Caco-2 (cell line): ENCODE measurements around the gene PLCB1. TPM values are rescaled to one million over a fixed set of nuclear protein-coding genes. Genes with fewer than 3 reads are reported as not detected.
"Not testable (repeated sequence)": the region's sequence is repeated elsewhere in the genome, so short reads cannot be mapped to it uniquely, and the experiment has no call there.

ENCODE experiments used
- BruUV-seq: library from RNA; stranded (reverse); fragments of 400-500 nt; replicated peaks from 2 replicates; lab custom pipeline; 2021; lab: Mats Ljungman, UMichigan
- CTCF ChIA-PET: fragments of 300-600 bp; sonication (Branson Sonifier 250); formaldehyde crosslinking; loops from one replicate; lab custom pipeline; 2022; ENCODE audit warnings: antibody characterized with exemption; lab: Charles Lee
- POLR2A ChIA-PET: fragments of 300-600 bp; sonication (Branson Sonifier 250); formaldehyde crosslinking; loops from one replicate; lab custom pipeline; 2022; ENCODE audit warnings: antibody characterized with exemption; lab: Charles Lee
- DNase-seq, 2 experiments: peaks; one replicate each; pipeline versions ENCODE4 v3.0.0 to v3.0.0-alpha.2; 2020 to 2022
- H3K27me3 ChIP-seq: replicated peaks from 2 replicates; pipeline ENCODE4 v1.6.0; 2011; ENCODE audit warnings: low read length; ENCODE audit not compliant: control insufficient read depth, insufficient read depth
- H3K36me3 ChIP-seq: 2 replicates; pipeline ENCODE4 v1.5.1; 2011; ENCODE audit warnings: low read length; ENCODE audit not compliant: control insufficient read depth, insufficient read depth
- H3K4me1 ChIP-seq: fragments of 250-450 bp; sonication (Bioruptor Pico); 2 replicates; pipeline ENCODE4 v1.5.1; 2020; ENCODE audit warnings: mild to moderate bottlenecking
- H3K4me3 ChIP-seq: 2 replicates; pipeline ENCODE4 v1.5.1; 2011; ENCODE audit warnings: low read depth, mild to moderate bottlenecking, control low read depth, low read length
- H3K9me3 ChIP-seq: fragments of 250-450 bp; sonication (Bioruptor Pico); 2 replicates; pipeline ENCODE4 v1.5.1; 2020; ENCODE audit warnings: mild to moderate bottlenecking, moderate library complexity
- H3K27ac Mint-ChIP-seq: one replicate; pipeline ENCODE4 v1.8.0; 2022; ENCODE audit warnings: mixed read lengths; ENCODE audit not compliant: unreplicated experiment
- H3K27me3 Mint-ChIP-seq: one replicate; pipeline ENCODE4 v1.8.0; 2022; ENCODE audit warnings: mixed read lengths; ENCODE audit not compliant: insufficient read depth, unreplicated experiment
- H3K36me3 Mint-ChIP-seq: one replicate; pipeline ENCODE4 v1.8.0; 2022; ENCODE audit warnings: mild to moderate bottlenecking, mixed read lengths; ENCODE audit not compliant: insufficient read depth, unreplicated experiment
- H3K4me1 Mint-ChIP-seq: one replicate; pipeline ENCODE4 v1.8.0; 2022; ENCODE audit warnings: low read depth, mixed read lengths; ENCODE audit not compliant: unreplicated experiment
- H3K4me3 Mint-ChIP-seq: one replicate; pipeline ENCODE4 v1.8.0; 2022; ENCODE audit warnings: mild to moderate bottlenecking, moderate library complexity, mixed read lengths; ENCODE audit not compliant: unreplicated experiment
- H3K9me3 Mint-ChIP-seq: one replicate; pipeline ENCODE4 v1.8.0; 2022; ENCODE audit warnings: mixed read lengths; ENCODE audit not compliant: unreplicated experiment
- CTCF ChIP-seq, 2 experiments: fragments of 200-600 bp in 1 of 2; IDR thresholded peaks; 1 replicate in 1 of 2; 2 replicates in 1 of 2; pipeline versions ENCODE4 v1.5.1 to v1.8.0; 2011 to 2022; ENCODE audit warnings: antibody characterized with exemption in 1 of 2, control low read depth in 1 of 2, inconsistent platforms in 1 of 2, low read depth in 1 of 2, low read length in 1 of 2, mild to moderate bottlenecking in 1 of 2, moderate library complexity in 1 of 2; ENCODE audit not compliant: insufficient read depth in 1 of 2, severe bottlenecking in 1 of 2, unreplicated experiment in 1 of 2
- intact Hi-C: fragments of 100-400 bp; cut with micrococcal nuclease; formaldehyde crosslinking; loops from one replicate; pipeline ENCODE4 v1.10.0; 2022; ENCODE audit not compliant: unreplicated experiment
- total RNA-seq: library from RNA; stranded (reverse); gene quantifications from 2 replicates; pipeline ENCODE4 v1.2.3, GENCODE V29; 2022

PLCB1 gene
- total RNA-seq, 1 experiment from 2014 or later, result 105 TPM

- no peak overlapping the region for H3K4me3 ChIP-seq
- peaks cover 26% of the 10 kb centered on the region for H3K36me3 Mint-ChIP-seq
- no peak overlapping the region for H3K4me3 Mint-ChIP-seq
- BruUV-seq, result no TSS peak
- no peak for DNase-seq
- H3K27me3 ChIP-seq, result no peaks in the 10 kb centered on the region
- no peaks in the 10 kb centered on the region for H3K4me1 ChIP-seq
- TF ChIP-seq CTCF (IDR thresholded peaks at IDR 0.05; ENCODE audit: insufficient read depth in 1 of 2, low read depth in 1 of 2, low read length in 1 of 2, severe bottlenecking in 1 of 2, unreplicated experiment in 1 of 2), result no peak
- no peaks in the 10 kb centered on the region for H3K36me3 ChIP-seq
- intact Hi-C loops, result no loop called here
- POLR2A ChIA-PET, result no interaction called here
- no peaks in the 10 kb centered on the region for H3K27me3 Mint-ChIP-seq
- CTCF ChIA-PET, result interaction anchor here (0.8 kb wide), 1 partner anchor 333 kb away, joined by 4 read pairs; no protein-coding TSS in a partner anchor
- H3K9me3 Mint-ChIP-seq, result no peaks in the 10 kb centered on the region
- no peaks in the 10 kb centered on the region for H3K9me3 ChIP-seq
- H3K4me1 Mint-ChIP-seq, result peaks cover 6% of the 10 kb centered on the region
- H3K27ac Mint-ChIP-seq, result no peak overlapping the region
These were observed 244.9 kb downstream of the PLCB1 start for GRCh38 chr20:8376940-8377339.

- H3K9me3 Mint-ChIP-seq, result peaks cover 13% of the 10 kb centered on the region
- H3K4me1 Mint-ChIP-seq, H3K27me3 Mint-ChIP-seq, BruUV-seq, H3K9me3 ChIP-seq, H3K36me3 ChIP-seq, H3K27ac Mint-ChIP-seq, POLR2A ChIA-PET, DNase-seq, H3K27me3 ChIP-seq, CTCF ChIA-PET, H3K4me1 ChIP-seq, intact Hi-C loops, H3K4me3 Mint-ChIP-seq, H3K4me3 ChIP-seq: not testable (repeated sequence)
- H3K36me3 Mint-ChIP-seq, result peaks cover 23% of the 10 kb centered on the region
These were observed 247.1 kb downstream of the PLCB1 start for GRCh38 chr20:8379125-8379524.

GRCh38 chr20:8385247-8385646 is 253.2 kb downstream of the PLCB1 start:
- no peaks in the 10 kb centered on the region for H3K4me1 Mint-ChIP-seq
- ChIA-PET CTCF (no interaction called here), POLR2A (no interaction called here)
- H3K9me3 Mint-ChIP-seq, result peaks cover 13% of the 10 kb centered on the region
- Histone ChIP-seq H3K4me1 (peaks cover 27% of the 10 kb centered on the region), H3K4me3 (no peak overlapping the region), H3K27me3 (no peaks in the 10 kb centered on the region), H3K36me3 (no peaks in the 10 kb centered on the region), H3K9me3 (no peaks in the 10 kb centered on the region)
- TF ChIP-seq CTCF (IDR thresholded peaks at IDR 0.05; ENCODE audit: insufficient read depth in 1 of 2, low read depth in 1 of 2, low read length in 1 of 2, severe bottlenecking in 1 of 2, unreplicated experiment in 1 of 2), result no peak
- no peaks in the 10 kb centered on the region for H3K27me3 Mint-ChIP-seq
- intact Hi-C loops, result loop anchor here (5.0 kb wide), 2 partner anchors 63 to 337 kb away; no protein-coding TSS in a partner anchor
- no TSS peak for BruUV-seq
- peaks cover 10% of the 10 kb centered on the region for H3K36me3 Mint-ChIP-seq
- no peak overlapping the region for H3K27ac Mint-ChIP-seq
- DNase-seq, result no peak
- H3K4me3 Mint-ChIP-seq, result no peak overlapping the region
